ENCODE data around the gene MYO9B. TPM values are rescaled to one million over a fixed set of nuclear protein-coding genes. Genes with fewer than 3 reads are reported as not detected.

The MYO9B gene
- polyA plus RNA-seq, 2 of the 4 experiments (the other 2 are of a cell fraction): 13.0 to 27.7 TPM

DNA sequence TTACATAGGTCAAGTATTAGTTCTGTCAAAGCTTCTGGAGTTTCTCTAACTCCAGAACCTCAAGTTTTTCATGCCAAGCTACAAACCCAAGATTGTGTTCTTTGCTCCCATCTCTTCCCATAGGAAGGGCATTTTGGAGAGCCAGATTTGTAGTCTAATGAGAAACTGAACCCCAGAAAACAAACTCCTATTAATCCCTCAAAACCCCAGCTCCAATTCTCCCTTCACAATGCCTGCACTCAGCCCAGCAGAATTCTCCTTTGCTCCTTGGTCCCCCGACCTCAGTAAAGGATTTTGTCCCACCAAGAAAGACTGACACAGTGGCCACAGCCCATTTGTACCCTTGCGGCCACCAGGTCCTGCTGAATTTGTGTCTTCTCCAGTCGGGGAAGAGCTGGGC is 180.6 kb downstream of the MYO9B start:
- ATAC-seq (no peak), FAIRE-seq (no peak), DNase-seq (ENCODE audit: low read depth in 1 of 2, low spot score in 1 of 2) (no peak)
- Histone ChIP-seq H3K9me3 (no peaks in the 10 kb centered on the region), H3K4me2 (no peak overlapping the region), H3K4me1 (no peaks in the 10 kb centered on the region; the same call in 2 of the 3 replicates), H3K27ac (no peak overlapping the region), H3K4me3 (no peak overlapping the region)
- ChIA-PET POLR2A (no interaction called here), CTCF (interaction anchor here (0.7 to 7.1 kb wide), 4 partner anchors 8 to 324 kb away, joined by 3 to 62 read pairs (median 7); partner anchors contain the start of gene USHBP1)
- WGBS (ENCODE audit: missing lambda C conversion rate): 15% methylated on average over 1 of the region's 3 CpGs
- TF ChIP-seq RNF2 (IDR thresholded peaks at IDR 0.05; ENCODE audit: borderline replicate concordance, low read depth): no peak
- TF ChIP-seq EP300 (IDR thresholded peaks at IDR 0.05): no peak
- TF ChIP-seq HOXA7 (CRISPR knock-in tag; IDR thresholded peaks at IDR 0.05): no peak
- TF ChIP-seq, protein P1, sequence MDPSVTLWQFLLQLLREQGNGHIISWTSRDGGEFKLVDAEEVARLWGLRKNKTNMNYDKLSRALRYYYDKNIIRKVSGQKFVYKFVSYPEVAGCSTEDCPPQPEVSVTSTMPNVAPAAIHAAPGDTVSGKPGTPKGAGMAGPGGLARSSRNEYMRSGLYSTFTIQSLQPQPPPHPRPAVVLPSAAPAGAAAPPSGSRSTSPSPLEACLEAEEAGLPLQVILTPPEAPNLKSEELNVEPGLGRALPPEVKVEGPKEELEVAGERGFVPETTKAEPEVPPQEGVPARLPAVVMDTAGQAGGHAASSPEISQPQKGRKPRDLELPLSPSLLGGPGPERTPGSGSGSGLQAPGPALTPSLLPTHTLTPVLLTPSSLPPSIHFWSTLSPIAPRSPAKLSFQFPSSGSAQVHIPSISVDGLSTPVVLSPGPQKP (IDR thresholded peaks at IDR 0.05; ENCODE audit: low read depth, low read length): no peak

DNA sequence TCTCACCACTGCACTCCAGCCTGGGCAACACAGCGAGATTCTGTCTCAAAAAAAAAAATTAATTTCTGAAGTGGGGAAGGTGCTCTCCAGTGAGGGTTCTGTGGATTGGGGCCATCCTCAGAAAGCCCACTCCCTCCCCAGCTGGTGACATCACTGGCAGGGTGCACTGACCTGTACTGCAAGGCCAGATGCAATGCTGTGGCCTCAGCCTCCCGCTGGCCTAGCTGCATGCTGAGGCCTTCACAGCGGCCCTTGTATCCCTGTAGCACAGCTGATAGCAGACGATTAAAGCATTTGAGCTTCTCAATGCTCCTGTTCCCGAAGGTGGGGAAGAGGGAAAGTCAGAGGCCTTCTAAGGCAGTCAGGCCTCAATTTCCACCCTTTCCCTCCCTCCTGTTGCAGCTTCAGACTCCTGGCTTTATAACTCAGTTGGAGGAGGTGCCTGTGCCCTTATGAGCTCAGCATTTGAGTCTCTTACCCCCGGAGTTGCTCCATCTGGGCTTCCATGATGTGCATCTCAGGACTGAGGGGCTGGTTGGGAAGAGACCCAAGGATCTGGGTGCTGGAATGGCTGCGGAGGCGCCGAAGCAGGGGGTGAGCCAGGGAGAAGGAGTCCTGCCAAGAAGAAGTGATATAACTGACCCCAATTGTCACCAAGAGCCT is 183.7 kb downstream of the MYO9B start:
- no peak for DNase-seq (ENCODE audit: low read depth in 1 of 2, low spot score in 1 of 2)

DNA sequence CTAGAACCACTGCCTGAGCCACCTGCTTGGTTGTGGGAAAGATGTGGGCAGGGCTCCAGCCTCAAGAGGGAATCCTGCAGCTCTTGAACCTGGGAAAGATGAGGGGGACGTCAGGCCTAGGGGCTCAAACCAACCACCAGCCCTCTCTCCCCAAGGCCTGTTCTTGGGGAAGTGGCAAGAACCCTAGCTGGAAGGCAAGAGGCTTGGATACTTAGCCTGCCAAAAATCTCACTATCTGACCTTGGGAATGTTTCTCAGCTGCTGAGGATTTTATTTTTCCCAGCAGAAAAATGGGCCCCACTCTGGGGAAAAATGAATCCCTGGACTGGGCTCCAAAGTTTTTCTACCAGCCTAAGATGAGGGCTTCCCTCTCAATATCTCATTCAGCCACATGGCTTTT is 184.4 kb downstream of the MYO9B start:
- H3K4me1 ChIP-seq: no peaks in the 10 kb centered on the region; the same call in 2 of the 3 replicates
- WGBS (ENCODE audit: missing lambda C conversion rate): 17% methylated on average over 1 of the region's 1 CpG
- FAIRE-seq (no peak), DNase-seq (ENCODE audit: low read depth in 1 of 2, low spot score in 1 of 2) (no peak), ATAC-seq (no peak)
- no peak overlapping the region for H3K4me2 ChIP-seq
- ChIA-PET POLR2A (no interaction called here), CTCF (interaction anchor here (0.6 to 8.0 kb wide), 27 partner anchors 8 to 545 kb away, joined by 3 to 77 read pairs (median 4); partner anchors contain the start of genes ANKLE1, OCEL1 and USE1)
- H3K9me3 ChIP-seq: no peaks in the 10 kb centered on the region
- no peak overlapping the region for H3K27ac ChIP-seq
- no peak overlapping the region for H3K4me3 ChIP-seq
- no peak for TF ChIP-seq NR3C1 (IDR thresholded peaks at IDR 0.05)
- TF ChIP-seq RAD21 (conservative IDR thresholded peaks at IDR 0.05 in 1 of 2, IDR thresholded peaks at IDR 0.05 in 1 of 2): no peak
- TF ChIP-seq CEBPB (IDR thresholded peaks at IDR 0.05): no peak
- TF ChIP-seq, protein P2, sequence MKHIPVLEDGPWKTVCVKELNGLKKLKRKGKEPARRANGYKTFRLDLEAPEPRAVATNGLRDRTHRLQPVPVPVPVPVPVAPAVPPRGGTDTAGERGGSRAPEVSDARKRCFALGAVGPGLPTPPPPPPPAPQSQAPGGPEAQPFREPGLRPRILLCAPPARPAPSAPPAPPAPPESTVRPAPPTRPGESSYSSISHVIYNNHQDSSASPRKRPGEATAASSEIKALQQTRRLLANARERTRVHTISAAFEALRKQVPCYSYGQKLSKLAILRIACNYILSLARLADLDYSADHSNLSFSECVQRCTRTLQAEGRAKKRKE (CRISPR knock-in tag; IDR thresholded peaks at IDR 0.05; ENCODE audit: low read depth): no peak
- TF ChIP-seq BHLHE40 (IDR thresholded peaks at IDR 0.05; ENCODE audit: low read depth, low read length): no peak
- TF ChIP-seq, protein P3, sequence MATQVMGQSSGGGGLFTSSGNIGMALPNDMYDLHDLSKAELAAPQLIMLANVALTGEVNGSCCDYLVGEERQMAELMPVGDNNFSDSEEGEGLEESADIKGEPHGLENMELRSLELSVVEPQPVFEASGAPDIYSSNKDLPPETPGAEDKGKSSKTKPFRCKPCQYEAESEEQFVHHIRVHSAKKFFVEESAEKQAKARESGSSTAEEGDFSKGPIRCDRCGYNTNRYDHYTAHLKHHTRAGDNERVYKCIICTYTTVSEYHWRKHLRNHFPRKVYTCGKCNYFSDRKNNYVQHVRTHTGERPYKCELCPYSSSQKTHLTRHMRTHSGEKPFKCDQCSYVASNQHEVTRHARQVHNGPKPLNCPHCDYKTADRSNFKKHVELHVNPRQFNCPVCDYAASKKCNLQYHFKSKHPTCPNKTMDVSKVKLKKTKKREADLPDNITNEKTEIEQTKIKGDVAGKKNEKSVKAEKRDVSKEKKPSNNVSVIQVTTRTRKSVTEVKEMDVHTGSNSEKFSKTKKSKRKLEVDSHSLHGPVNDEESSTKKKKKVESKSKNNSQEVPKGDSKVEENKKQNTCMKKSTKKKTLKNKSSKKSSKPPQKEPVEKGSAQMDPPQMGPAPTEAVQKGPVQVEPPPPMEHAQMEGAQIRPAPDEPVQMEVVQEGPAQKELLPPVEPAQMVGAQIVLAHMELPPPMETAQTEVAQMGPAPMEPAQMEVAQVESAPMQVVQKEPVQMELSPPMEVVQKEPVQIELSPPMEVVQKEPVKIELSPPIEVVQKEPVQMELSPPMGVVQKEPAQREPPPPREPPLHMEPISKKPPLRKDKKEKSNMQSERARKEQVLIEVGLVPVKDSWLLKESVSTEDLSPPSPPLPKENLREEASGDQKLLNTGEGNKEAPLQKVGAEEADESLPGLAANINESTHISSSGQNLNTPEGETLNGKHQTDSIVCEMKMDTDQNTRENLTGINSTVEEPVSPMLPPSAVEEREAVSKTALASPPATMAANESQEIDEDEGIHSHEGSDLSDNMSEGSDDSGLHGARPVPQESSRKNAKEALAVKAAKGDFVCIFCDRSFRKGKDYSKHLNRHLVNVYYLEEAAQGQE (IDR thresholded peaks at IDR 0.05): no peak
- TF ChIP-seq JUN (IDR thresholded peaks at IDR 0.05): no peak
- TF ChIP-seq, protein P4, sequence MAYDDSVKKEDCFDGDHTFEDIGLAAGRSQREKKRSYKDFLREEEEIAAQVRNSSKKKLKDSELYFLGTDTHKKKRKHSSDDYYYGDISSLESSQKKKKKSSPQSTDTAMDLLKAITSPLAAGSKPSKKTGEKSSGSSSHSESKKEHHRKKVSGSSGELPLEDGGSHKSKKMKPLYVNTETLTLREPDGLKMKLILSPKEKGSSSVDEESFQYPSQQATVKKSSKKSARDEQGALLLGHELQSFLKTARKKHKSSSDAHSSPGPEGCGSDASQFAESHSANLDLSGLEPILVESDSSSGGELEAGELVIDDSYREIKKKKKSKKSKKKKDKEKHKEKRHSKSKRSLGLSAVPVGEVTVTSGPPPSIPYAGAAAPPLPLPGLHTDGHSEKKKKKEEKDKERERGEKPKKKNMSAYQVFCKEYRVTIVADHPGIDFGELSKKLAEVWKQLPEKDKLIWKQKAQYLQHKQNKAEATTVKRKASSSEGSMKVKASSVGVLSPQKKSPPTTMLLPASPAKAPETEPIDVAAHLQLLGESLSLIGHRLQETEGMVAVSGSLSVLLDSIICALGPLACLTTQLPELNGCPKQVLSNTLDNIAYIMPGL (CRISPR knock-in tag; IDR thresholded peaks at IDR 0.05; ENCODE audit: borderline replicate concordance): no peak
- no peak for TF ChIP-seq FOXS1 (CRISPR knock-in tag; IDR thresholded peaks at IDR 0.05)
- TF ChIP-seq FOSL2 (IDR thresholded peaks at IDR 0.05): no peak
- TF ChIP-seq FOSL2 (CRISPR knock-in tag; IDR thresholded peaks at IDR 0.05): no peak
- no peak for TF ChIP-seq EHF (CRISPR knock-in tag; IDR thresholded peaks at IDR 0.05)

More for the DNA sequence above, 183.7 kb downstream of the MYO9B start:
- 88% methylated on average over 5 of the region's 9 CpGs for WGBS (ENCODE audit: missing lambda C conversion rate)
- ATAC-seq: no peak
- no peaks in the 10 kb centered on the region for H3K9me3 ChIP-seq
- no peak for FAIRE-seq
- H3K4me1 ChIP-seq: no peaks in the 10 kb centered on the region; the same call in 2 of the 3 replicates
- TF ChIP-seq CBX2 (IDR thresholded peaks at IDR 0.05; ENCODE audit: borderline replicate concordance, low read depth): no peak
- ChIA-PET POLR2A (interaction anchor here (0.7 kb wide), 1 partner anchor 7 kb away, joined by 3 read pairs; no protein-coding TSS in a partner anchor), CTCF (interaction anchor here (0.6 to 8.0 kb wide), 11 partner anchors 9 to 525 kb away, joined by 3 to 77 read pairs (median 4); partner anchors contain the start of genes ANKLE1 and USE1)
- no peak overlapping the region for H3K4me3 ChIP-seq
- H3K27ac ChIP-seq: no peak overlapping the region
- no peak overlapping the region for H3K4me2 ChIP-seq

All from A549 (cell line).